ENCODE measurements around the gene ASCL1.
A peak's percentile ranks its signal among the peaks of the same experiment; 100 is the strongest.

The ASCL1 gene

GRCh38 chr12:102957339-102958050, at the start of gene ASCL1:
Gene ASCL1 (plus strand): TSS chr12:102957674. CDS start chr12:102958245, 571 bp downstream.
- DNase-seq = no peak

GRCh38 chr12:102907918-102908317, 49.6 kb upstream of the ASCL1 start:
- DNase-seq = no peak

GRCh38 chr12:102910137-102910536, 47.3 kb upstream of the ASCL1 start:
- DNase-seq = no peak

DNA sequence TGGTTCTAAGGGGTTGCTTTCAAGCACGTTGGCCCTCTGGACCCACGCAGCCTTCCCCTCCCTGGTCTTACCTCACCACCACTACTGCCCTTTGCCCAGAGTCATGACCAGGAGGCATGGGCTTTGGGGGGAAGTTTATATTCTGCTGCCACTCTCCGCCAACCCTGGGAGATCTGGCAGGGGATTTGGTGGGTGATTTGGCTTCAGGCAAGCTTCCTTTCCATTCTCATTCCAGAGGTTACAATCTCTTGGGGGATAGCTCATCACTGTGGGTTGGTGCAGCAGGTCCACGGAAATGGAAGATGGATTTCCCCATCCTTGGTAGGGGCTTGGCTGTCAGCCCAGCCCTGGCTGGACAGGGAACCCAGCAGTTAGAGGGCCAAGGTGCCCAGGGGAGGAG, 46.7 kb upstream of the ASCL1 start:
- no peak for DNase-seq

GRCh38 chr12:102911320-102911719, 46.2 kb upstream of the ASCL1 start:
- DNase-seq = no peak

DNA sequence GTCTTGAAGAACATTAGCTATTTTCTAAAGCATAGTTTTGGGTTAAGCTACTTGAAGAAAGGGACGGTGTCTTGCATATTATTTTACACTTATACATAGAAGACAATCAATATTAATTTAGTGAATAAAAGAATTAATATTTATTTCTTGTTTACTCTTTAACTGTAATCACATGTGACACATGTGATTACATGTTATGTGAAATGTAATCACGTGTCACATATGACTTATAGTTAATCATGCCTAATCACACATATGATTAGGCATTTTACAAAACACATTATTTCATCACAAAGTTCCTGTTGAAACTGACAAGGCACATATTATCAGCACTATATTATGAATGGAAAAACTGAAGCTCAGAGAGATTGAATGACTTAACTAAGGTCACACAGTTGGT, 45.2 kb upstream of the ASCL1 start:
- DNase-seq = no peak

DNA sequence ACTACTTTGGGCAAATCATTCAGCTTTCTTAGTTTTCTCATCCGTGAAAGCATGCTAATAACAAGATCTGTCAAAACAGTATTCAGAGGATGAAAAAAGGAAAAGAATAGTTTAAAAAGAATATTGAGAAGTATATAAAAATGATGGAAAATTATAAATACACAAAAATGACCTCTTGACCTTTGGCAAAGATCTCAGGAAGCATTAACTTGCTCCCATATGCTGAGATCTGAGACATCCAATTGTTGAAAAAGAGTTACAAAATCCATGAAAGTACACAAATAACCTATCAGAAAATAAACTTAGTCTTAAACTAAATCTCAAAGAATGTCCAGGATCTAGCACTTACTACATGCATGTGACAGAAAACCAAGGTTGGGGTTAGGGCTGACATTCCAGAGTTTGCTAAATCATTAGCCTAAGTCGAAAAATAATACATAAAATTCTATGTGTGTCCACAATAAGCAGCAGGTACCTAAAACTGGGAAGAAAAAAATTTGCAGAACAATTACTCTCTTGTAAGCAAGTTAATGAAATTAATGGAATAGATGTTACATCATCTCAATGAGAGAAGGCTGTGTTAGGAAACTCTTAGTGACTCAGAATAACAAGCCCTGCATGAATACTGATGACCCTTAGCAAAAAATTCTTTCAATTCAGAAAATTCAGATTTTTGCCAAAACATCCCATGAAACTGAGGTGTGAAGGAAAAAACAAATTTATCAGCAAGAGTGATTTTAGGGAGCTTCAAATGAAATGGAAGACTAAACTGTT, 43.8 kb upstream of the ASCL1 start:
- DNase-seq = no peak

DNA sequence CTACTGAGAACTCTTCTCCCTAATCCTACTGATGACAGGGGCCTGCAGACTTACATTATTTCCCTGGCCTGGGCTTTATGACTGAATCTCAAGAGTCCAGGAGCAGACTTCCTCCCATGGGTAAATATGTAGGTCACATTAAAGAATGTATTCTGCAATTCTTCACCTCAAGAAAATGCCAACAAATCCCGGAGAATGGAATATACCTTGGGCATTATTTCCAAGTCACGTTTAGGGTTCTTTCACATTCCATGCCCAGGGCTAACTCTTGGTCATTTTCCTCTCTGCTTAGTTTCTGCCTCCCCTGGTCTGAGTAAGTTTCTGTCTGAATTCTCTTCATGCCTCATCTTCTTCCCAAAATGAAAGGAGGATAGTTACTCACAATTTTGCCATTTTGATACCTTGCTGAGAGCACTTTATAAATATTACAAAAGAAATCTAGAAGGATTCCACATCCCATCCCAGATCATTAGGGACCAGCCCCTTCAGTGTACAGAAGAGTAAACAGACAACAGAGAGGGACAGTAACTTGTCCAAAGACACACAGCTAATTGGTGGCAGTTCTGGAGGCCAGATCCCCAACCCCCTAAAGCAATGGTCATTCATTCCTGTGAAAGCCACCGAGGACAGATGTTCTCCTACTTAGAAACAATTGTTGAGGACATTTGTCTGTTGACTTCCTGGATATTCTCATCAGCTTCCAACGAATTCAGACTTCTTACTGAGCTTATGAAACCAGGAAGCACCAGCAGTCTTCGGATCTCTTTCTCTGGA, 41.0 kb upstream of the ASCL1 start:
- no peak for DNase-seq

- DNase-seq = no peak
These were observed 40.3 kb upstream of the ASCL1 start, which contains the start of gene PAH for GRCh38 chr12:102917026-102917787. Gene PAH (minus strand): TSS chr12:102917244. CDS start chr12:102917130, 114 bp downstream.

DNA sequence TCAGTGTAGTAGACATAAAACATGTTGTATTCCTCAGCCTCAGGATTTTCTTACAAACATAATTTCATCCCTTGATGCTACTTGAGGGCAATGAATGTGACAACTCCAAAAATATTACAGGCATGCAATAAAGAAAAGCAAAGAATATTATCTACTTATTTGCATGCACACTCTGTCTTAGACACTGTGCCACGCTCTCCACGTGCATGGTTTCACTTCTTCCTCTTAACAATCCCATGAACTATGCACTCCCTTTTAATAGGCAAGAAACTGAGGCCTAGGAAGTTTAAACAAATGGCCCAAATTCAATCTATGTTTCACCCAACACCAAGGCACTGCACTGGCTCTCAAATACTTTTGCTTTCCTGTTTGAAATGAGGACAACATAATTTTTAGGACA, 38.6 kb upstream of the ASCL1 start:
- DNase-seq = no peak

DNA sequence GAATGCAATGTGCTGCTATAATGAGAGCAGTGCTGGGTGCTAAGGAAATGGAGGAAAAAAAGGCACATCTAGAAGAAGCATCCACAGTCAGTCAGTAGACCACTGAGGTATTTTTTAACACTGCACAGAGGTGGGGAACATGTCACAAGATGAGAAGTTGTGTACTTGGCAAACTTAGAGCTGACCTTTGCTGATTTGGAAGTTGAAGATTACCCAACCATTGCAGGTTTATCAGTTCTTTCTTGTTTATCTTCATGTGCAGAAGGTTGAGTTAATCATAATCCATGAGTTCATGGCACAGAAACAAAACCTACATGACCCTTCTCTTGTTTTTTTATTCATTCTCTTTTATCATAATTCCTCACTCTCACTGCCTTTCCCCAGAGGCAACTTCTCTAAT, 37.2 kb upstream of the ASCL1 start:
- DNase-seq = no peak

- no peak for DNase-seq
These were observed 36.2 kb upstream of the ASCL1 start for GRCh38 chr12:102921240-102921639.

DNA sequence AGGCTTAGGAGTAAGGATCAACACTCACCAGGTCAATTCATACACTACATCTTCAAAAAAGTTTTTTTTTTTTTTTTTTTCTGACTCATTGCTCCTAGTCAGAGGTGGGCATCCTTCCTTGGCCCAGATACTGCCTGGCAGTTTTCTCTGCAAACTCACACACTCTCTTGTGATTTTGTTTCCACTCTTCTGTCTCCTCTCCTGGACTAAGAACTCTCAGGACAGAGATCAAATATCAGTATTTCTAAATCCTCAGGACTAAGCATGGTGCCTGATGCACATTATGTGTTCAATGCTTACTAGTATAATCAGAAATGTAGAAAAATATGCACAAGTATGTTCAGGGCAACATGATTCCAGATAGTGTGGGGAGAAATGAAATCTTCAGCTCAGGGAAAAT, 30.3 kb upstream of the ASCL1 start:
- no peak for DNase-seq

- DNase-seq = no peak
These were observed 24.3 kb upstream of the ASCL1 start for GRCh38 chr12:102933168-102933567.

- no peak for DNase-seq
These were observed 18.4 kb upstream of the ASCL1 start for GRCh38 chr12:102939059-102939458.

DNA sequence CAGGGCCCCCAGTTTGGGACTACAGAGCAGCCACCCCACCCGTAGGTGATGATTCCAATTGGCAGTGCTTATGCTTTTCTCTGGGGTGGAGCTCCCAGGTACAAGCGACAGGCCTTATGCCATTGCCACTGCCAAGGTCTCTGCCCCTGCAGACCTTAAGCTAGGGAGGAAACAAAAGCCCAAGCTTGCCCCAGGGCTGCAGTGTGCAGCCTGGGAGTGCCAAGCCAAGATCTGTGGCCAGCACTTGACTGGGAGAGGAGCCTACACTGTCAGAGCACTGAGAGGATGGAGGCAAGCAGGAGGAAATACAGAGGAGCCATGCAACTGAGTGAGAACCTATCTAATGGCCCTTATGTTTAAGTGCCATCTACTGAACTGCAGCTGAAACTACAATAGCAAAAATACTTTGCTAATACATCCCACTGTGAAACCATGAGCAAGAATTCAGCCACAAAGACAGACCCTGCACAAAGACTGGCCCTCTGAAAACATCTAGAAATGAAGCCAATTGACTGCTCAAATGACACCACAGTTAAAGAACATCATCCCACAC, 17.7 kb upstream of the ASCL1 start:
- no peak for DNase-seq

GRCh38 chr12:102946042-102946441, 11.4 kb upstream of the ASCL1 start:
- DNase-seq = no peak

GRCh38 chr12:102948941-102949352, 8.5 kb upstream of the ASCL1 start:
- DNase-seq = peak; percentile 46

GRCh38 chr12:102950107-102950949, 7.1 kb upstream of the ASCL1 start:
- no peak for DNase-seq

DNA sequence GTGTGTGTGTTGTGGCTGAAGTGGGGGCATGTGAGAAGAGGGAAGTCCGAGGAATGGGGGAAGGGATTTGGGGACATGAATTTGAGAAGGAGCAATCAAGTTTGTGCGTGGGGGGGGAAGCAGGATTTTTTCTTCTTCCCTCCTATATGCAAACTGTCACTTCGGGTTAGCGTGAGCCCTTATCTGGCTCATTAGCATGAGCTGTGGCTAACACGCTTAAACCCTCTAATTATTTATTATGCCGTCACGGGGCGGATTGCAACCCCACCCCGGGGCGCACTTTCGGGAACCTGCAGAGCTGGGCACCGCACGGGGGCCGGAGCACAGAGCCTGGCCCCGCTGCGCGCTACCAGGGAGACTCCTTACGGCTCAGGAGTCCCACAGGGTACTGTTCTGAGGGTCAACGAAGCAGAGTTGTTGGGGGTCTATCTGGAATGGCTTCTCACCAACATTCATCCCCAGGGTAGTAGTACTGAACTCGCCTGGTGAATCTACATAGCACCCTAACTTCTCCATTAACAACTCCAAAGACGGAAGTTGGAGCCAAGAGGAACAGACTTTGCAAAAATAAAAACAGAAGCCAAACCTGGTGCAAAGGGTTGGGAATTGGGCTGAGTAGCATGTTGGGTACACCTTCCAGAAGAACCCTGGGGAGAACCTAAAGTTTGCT, 6.4 kb upstream of the ASCL1 start:
- DNase-seq = no peak

DNA sequence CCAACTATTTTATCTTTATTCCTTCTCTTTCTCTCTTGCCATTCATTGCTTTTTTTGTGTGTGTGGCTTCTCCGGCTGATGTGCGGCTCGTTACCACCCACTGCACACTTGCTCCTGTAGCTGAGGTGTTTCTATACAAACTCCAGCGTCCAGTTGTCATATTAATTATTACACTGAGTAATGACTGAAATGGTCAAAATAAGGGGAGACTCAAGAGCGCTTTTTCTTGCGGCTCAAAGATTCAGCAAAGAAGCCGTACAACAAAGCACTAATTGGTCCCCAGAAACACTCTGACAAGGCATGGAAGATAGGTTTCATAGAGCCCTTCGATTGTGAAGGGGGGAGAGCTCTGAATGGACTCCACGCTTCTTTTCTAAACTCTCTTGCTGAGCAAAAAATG, 5.6 kb upstream of the ASCL1 start:
- no peak for DNase-seq

Measured in activated naive CD4-positive, alpha-beta T cell treated with anti-CD3 and anti-CD28 coated beads, Interleukin-2, amount 50 U/mL, for 16 hours (primary cell).